ENCODE measurements around the gene FSTL4. TPM values are rescaled to one million over a fixed set of nuclear protein-coding genes. Genes with fewer than 3 reads are reported as not detected.

Gene FSTL4
- total and polyA plus RNA-seq, 2 of the 13 experiments (the other 11 are each of a cell fraction or from before 2014, with no cell fraction given): 2.1 to 3.0 TPM

DNA sequence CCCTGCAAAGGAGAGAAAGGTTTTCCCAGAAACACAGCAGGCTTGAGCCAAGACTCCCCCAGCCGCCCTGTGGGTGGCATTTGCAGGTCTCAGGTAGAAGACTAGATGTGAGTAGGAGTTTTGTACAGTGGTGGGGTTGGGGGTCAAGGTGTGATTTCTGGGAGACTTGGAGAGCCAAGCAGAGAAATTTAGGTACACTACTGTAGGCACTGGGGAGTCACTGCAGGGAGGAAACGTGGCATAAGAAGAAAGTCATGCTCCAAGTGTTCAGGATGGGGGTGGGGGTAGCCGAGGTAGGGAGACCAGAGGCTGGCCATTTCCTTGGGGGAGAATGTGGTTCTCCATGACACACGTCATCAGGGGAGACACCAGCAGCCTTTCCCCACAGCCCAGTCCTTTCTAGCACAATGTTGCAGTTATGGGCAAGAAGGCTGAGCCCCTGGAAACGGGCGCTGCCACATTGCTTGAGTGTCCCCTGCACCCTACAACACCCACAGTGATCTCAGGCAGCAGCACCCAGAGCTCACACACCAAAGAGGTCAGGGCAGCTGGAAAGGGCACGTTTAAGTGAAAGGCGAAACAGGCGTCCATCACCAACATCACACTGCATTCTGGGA lies 210.5 kb downstream of the FSTL4 start:
- FAIRE-seq (no peak), ATAC-seq (no peak), DNase-seq (ENCODE audit: low spot score) (no peak)
- POLR2A ChIA-PET: no interaction called here
- in situ Hi-C loops (cut with HindIII; ENCODE audit: extremely low pct_ligation_motif_present, low pct_unique_long_range_greater_than_20kb) (no loop called here), intact Hi-C loops (cut with micrococcal nuclease; ENCODE audit: unreplicated experiment) (no loop called here)
- H2AFZ ChIP-seq (ENCODE audit: low read length): no peak overlapping the region
- no peaks in the 10 kb centered on the region for H3K4me1 ChIP-seq (ENCODE audit: insufficient read depth, low read length)
- no peak overlapping the region for H3K4me3 ChIP-seq (replicated peaks in 1 of 3; ENCODE audit: insufficient read depth in 1 of 3, low read depth in 2 of 3, low read length in 3 of 3)
- no peak for TF ChIP-seq ZNF749 (CRISPR knock-in tag; IDR thresholded peaks at IDR 0.05; ENCODE audit: borderline replicate concordance)
- no peak for TF ChIP-seq ZNF841 (CRISPR knock-in tag; IDR thresholded peaks at IDR 0.05; ENCODE audit: borderline replicate concordance)
- TF ChIP-seq ATAD3A (CRISPR knock-in tag; IDR thresholded peaks at IDR 0.05): no peak
- TF ChIP-seq CREB1 (IDR thresholded peaks at IDR 0.05): 0 out of 2 replicates have a peak, but pooled peaks have one; percentile 7
- TF ChIP-seq CREB1 (CRISPR knock-in tag; IDR thresholded peaks at IDR 0.05): no peak
- no peak for TF ChIP-seq DRAP1 (CRISPR knock-in tag; IDR thresholded peaks at IDR 0.05)
- H3K79me2 ChIP-seq (ENCODE audit: insufficient read depth, low read length): no peaks in the 10 kb centered on the region
- no TSS peak for BruUV-seq (replicated peaks)
- WGBS (ENCODE audit: low lambda C conversion rate): 8% methylated on average over 9 of the region's 9 CpGs
- H4K20me1 ChIP-seq (ENCODE audit: insufficient read depth, low read length): no peaks in the 10 kb centered on the region
- H3K27ac ChIP-seq (ENCODE audit: extremely low read length, insufficient read depth, low read length): no peak overlapping the region
- H3K36me3 ChIP-seq (replicated peaks in 1 of 2; ENCODE audit: control insufficient read depth in 1 of 2, insufficient read depth in 2 of 2, low read length in 2 of 2): no peaks in the 10 kb centered on the region
- H3K9ac ChIP-seq (ENCODE audit: insufficient read depth, low read depth, low read length): no peak overlapping the region
- CTCF ChIA-PET (ENCODE audit: low intra/inter-chr PET ratio, low total read pairs): no interaction called here
- H3K27me3 ChIP-seq (ENCODE audit: control insufficient read depth in 1 of 2, insufficient read depth in 2 of 2, low read length in 2 of 2): peaks cover 3 to 32% of the 10 kb centered on the region in 2 experiments
- H3K4me2 ChIP-seq (ENCODE audit: low read depth, low read length): no peak overlapping the region
- H3K9me3 ChIP-seq (ENCODE audit: low read length): no peaks in the 10 kb centered on the region

DNA sequence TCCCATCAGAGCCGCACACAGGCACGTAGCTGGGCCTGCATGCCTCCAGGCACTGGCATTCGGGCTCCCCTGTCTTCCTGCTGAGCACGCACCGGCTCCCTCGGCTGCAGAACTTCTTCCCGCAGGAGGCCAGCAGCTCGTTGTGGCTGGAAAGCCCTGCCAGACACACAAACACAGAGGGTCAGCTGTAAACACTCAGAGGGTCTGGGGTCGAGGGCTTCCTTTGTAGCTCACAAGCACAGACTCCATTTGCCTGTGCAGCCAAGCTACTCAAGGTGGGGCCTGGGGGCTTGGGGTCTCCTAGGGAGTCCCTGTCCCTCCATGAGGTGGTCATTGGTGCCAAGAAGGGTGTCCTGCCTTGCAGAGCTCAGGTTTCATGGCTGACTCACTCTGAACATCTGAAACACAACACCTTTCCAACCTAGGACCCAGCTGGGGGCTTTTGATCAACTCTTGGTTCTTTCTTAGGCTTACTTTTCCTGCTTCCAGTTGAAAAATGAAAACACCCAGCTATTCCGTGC lies 211.4 kb downstream of the FSTL4 start:
- no peak overlapping the region for H2AFZ ChIP-seq (ENCODE audit: low read length)
- DNase-seq (ENCODE audit: low spot score) (no peak), ATAC-seq (no peak), FAIRE-seq (no peak)
- CTCF ChIA-PET (ENCODE audit: low intra/inter-chr PET ratio, low total read pairs): no interaction called here
- H3K27ac ChIP-seq (ENCODE audit: extremely low read length, insufficient read depth, low read length): no peak overlapping the region
- 17% methylated on average over 3 of the region's 10 CpGs for WGBS (ENCODE audit: low lambda C conversion rate)
- H3K27me3 ChIP-seq (ENCODE audit: control insufficient read depth in 1 of 2, insufficient read depth in 2 of 2, low read length in 2 of 2): peaks cover 3 to 32% of the 10 kb centered on the region in 2 experiments
- H3K9ac ChIP-seq (ENCODE audit: insufficient read depth, low read depth, low read length): no peak overlapping the region
- no peaks in the 10 kb centered on the region for H3K79me2 ChIP-seq (ENCODE audit: insufficient read depth, low read length)
- no TSS peak for BruUV-seq (replicated peaks)
- H3K9me3 ChIP-seq (ENCODE audit: low read length): no peaks in the 10 kb centered on the region
- H4K20me1 ChIP-seq (ENCODE audit: insufficient read depth, low read length): no peaks in the 10 kb centered on the region
- no peaks in the 10 kb centered on the region for H3K36me3 ChIP-seq (replicated peaks in 1 of 2; ENCODE audit: control insufficient read depth in 1 of 2, insufficient read depth in 2 of 2, low read length in 2 of 2)
- H3K4me2 ChIP-seq (ENCODE audit: low read depth, low read length): no peak overlapping the region
- no peaks in the 10 kb centered on the region for H3K4me1 ChIP-seq (ENCODE audit: insufficient read depth, low read length)
- in situ Hi-C loops (cut with HindIII; ENCODE audit: extremely low pct_ligation_motif_present, low pct_unique_long_range_greater_than_20kb) (no loop called here), intact Hi-C loops (cut with micrococcal nuclease; ENCODE audit: unreplicated experiment) (no loop called here)
- H3K4me3 ChIP-seq (replicated peaks in 1 of 3; ENCODE audit: insufficient read depth in 1 of 3, low read depth in 2 of 3, low read length in 3 of 3): no peak overlapping the region
- POLR2A ChIA-PET: no interaction called here
- TF ChIP-seq SIN3A (IDR thresholded peaks at IDR 0.05; ENCODE audit: borderline replicate concordance, low read depth, low read length) (no peak), ZNF674 (CRISPR knock-in tag; IDR thresholded peaks at IDR 0.05; ENCODE audit: low read depth) (no peak), ZFP36L1 (CRISPR knock-in tag; IDR thresholded peaks at IDR 0.05) (no peak), ZNF460 (CRISPR knock-in tag; IDR thresholded peaks at IDR 0.05; ENCODE audit: borderline replicate concordance) (no peak), ZNF24 (IDR thresholded peaks at IDR 0.05) (no peak), TOE1 (CRISPR knock-in tag; IDR thresholded peaks at IDR 0.05) (no peak), ZNF569 (CRISPR knock-in tag; IDR thresholded peaks at IDR 0.05; ENCODE audit: borderline replicate concordance) (no peak), RBAK (CRISPR knock-in tag; IDR thresholded peaks at IDR 0.05) (no peak), HDAC1 (CRISPR knock-in tag; IDR thresholded peaks at IDR 0.05) (no peak), NR2F1 (CRISPR knock-in tag; IDR thresholded peaks at IDR 0.05) (no peak), DZIP1 (CRISPR knock-in tag; IDR thresholded peaks at IDR 0.05) (no peak)

Measured in HepG2 (cell line).